HFF-Myc (cell line): Measurements from ENCODE around the gene RGS9.

Experiments
- DNase-seq: peaks from one replicate; pipeline ENCODE4 v3.0.0-alpha.2; 2011; ENCODE audit warnings: low read depth; ENCODE audit errors: extremely low read depth
- H3K4me3 ChIP-seq: replicated peaks from 2 replicates; pipeline ENCODE4 v1.5.1; 2011; ENCODE audit warnings: low read depth, mild to moderate bottlenecking, control low read depth, low read length
- TF ChIP-seq, protein P1 (sequence below): IDR thresholded peaks from 2 replicates; pipeline ENCODE4 v1.5.1; 2012; ENCODE audit warnings: mild to moderate bottlenecking, low read depth, low read length, control low read depth; ENCODE audit errors: missing control alignments

RGS9 gene

DNA sequence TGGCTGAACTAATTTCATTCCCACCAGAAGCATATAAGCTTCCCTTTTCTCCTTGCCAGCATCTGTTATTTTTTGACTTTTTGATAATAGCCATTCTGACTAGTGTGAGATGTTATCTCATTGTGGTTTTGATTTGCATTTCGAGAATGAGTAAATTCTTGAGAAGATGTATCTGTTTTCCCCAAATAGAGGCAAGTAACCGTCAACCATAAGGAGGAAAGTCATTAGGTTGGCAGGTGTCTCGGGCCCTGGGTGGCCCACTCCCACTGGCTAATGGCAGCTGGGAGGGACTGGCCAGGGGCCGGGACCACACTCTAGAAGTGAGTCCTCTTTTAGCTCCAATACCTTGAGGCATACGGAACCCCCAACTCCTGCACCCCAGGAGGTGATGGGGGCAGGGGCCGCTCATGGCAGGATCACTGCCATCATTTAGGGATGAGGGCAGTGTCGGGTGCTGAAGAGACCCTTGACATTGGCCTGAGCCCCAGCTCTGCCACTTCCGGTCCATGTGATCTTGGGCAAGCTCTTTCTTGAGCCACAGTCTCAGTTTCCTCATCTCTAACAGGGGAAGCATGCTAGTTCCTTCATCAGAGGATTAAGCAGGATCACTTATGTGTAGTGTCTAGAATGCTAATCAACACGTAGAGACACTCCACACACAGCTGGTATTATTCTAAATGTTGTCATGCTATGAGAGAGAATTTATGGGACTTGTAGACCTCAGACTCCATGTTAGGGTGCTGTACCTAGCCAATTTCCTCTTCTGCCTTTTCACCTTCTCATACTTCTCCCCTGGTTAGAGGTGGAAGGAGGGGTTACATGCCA is 44.3 kb downstream of the RGS9 start:
- no peak for DNase-seq
- H3K4me3 ChIP-seq: no peak overlapping the region
- TF ChIP-seq, protein P1, sequence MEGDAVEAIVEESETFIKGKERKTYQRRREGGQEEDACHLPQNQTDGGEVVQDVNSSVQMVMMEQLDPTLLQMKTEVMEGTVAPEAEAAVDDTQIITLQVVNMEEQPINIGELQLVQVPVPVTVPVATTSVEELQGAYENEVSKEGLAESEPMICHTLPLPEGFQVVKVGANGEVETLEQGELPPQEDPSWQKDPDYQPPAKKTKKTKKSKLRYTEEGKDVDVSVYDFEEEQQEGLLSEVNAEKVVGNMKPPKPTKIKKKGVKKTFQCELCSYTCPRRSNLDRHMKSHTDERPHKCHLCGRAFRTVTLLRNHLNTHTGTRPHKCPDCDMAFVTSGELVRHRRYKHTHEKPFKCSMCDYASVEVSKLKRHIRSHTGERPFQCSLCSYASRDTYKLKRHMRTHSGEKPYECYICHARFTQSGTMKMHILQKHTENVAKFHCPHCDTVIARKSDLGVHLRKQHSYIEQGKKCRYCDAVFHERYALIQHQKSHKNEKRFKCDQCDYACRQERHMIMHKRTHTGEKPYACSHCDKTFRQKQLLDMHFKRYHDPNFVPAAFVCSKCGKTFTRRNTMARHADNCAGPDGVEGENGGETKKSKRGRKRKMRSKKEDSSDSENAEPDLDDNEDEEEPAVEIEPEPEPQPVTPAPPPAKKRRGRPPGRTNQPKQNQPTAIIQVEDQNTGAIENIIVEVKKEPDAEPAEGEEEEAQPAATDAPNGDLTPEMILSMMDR: no peak

DNA sequence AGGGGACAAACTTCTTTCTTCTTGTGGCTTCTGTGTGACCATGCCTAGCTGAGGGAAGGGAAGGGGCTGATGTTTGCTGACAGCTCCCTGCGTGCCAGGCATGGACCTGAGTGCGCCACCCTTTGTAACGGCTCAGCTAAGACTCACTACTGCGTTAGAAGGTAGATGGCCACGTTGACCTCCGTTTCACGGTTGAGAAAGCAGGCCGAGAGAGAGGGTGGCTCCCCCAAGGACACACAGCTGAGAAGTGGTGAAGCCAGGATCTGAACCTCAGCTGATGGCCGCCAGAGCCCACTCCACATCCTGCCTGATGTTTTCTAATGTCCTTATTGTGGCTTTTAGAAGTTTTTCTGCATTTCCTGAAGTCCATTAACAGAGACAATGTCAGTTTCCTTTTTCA is 45.1 kb downstream of the RGS9 start:
- no peak overlapping the region for H3K4me3 ChIP-seq
- TF ChIP-seq, protein P1: no peak
- DNase-seq: no peak

GRCh38 chr17:65183736-65184135 is 46.6 kb downstream of the RGS9 start:
- DNase-seq: no peak
- TF ChIP-seq, protein P1: no peak
- H3K4me3 ChIP-seq: no peak overlapping the region

DNA sequence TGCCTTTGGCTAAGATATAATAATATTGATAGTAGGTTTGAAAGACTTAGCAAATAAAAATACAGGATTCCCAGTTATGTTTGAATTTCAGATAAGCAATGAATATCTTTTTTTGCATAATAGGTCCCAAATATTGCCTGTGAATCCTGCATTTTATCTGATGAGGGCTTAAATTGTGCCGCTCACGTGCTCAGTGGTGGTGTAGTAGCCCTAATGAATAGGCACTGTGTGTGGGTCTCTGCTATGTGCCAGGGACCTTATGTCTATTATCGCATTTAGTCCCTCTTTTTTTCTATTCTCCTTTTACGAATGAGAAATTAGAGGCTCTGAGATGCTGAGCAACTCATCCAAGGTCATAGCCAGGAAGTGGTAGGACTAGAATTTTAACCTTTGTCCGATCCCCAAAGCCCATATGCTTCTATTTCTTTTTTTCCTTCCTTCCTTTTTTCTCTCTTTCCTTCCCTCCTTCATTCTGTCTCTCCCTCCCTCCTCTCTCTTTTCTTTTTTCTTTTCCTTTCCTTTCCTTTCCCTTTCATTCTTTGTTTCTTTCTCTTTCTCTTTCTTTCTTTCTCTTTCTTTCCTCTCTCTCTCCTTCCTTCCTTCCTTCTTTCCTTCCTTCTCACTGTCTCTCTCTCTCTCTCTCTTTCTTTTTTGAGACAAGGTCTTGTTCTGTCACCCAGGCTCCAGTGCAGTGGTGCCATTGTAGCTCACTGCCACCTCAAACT is 47.2 kb downstream of the RGS9 start:
- H3K4me3 ChIP-seq: no peak overlapping the region
- DNase-seq: no peak
- TF ChIP-seq, protein P1: no peak

- DNase-seq: no peak
- TF ChIP-seq, protein P1: no peak
- H3K4me3 ChIP-seq: no peak overlapping the region
These were observed 47.9 kb downstream of the RGS9 start for GRCh38 chr17:65185062-65185461.

- DNase-seq: no peak
- TF ChIP-seq, protein P1: no peak
These were observed 48.7 kb downstream of the RGS9 start for GRCh38 chr17:65185668-65186382.

More at GRCh38 chr17:65185668-65186382, 48.7 kb downstream of the RGS9 start:
- no peak overlapping the region for H3K4me3 ChIP-seq
